T-helper 9 cell (primary cell): ENCODE data around the gene AP5Z1.

Experiments used
- DNase-seq: peaks from one replicate; pipeline ENCODE4 v3.0.0-alpha.2; 2020

The AP5Z1 gene

DNA sequence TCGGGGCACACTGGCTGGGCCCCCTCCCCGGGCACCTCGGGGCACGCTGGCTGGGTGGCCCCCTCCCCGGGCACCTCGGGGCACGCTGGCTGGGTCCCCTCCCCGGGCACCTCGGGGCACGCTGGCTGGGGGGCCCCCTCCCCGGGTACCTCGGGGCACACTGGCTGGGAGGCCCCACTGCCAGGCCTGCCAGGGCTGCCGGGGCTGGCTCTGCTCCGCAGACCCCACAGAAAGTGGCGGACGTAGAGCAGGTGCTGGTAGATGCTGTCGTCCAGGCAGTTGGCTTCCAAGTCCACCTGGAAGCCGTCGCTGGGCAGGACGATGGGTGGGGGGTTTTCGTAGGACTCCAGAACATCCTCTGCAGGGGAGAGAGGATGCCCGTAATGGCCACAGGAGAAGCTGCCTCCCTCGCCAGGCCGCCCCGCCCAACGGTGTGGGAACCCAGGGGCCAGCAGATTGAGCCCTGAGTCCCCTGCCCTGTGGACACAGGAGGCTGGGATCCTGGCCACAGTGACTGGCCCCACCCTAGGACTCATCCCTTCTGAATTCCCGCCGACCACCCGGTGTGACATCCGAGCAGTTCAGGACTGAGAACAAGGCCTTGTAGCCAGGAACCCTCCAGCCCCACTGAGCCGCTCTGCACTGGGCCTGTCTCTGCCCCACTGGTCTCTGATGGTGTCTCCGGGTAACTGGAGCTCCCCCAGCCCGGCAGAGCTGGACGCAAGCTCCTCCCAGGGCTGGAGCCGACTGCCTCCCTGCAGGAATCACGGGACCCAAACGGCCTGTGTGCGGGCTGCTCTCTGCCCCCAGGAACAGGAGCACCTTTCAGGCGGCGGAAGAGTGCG is 28.2 kb downstream of the AP5Z1 start:
- DNase-seq = no peak

DNA sequence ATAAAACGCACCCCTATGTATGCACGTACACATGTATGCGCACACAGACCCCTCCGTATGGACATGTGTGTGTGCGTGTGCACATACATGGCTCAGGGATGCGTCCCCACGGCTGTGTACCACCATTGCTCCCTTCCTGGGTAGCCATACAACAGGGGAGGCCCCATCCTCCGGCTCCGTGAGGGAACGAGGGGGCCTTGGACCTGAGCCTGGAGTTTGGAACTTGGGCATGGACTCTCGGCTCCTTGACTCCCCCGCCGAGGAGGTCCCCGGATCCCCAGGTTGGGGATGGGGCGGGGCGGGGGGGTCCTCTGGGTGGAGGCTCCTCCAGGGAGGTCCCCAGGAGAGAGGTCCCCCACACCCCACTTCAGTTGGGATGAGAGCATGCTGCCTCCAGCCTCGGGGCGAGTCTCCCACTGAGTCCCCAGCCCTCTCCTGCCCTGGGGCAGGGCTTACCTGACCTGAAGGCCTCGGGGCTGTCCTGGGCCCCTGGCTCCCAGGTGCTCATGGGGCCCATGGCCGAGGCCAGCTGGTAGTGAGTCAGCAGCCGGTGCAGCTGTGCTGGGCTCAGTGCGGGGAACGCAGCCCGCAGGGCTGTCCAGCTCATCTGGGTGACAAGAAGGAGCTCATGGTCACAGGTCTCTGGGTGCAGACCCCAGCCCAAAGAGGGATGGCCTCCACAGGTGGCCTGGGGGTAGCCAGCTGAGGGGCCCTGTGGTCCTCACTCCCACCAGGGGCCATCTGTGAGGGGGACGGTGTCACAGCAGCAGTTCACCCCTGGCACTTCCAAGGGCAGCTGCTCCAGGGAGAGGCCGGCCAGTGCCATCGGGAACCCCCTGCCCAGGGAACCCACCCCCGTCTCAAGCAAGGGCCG is 29.9 kb downstream of the AP5Z1 start:
- no peak for DNase-seq

DNA sequence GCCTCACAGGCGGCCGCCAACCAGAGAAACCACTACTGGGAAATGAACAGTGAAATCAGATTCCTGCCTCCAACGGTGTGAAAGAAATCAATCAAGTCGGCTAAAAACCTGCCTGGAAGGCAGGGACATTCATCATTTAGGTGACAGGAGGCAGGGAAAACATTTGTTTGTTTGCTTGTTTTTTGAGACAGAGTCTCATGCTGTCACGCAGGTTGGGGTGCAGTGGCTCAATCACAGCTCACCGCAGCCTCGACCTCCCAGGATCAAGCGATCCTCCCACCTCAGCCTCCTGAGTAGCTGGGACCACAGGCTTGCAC is 30.5 kb downstream of the AP5Z1 start:
- no peak for DNase-seq

DNA sequence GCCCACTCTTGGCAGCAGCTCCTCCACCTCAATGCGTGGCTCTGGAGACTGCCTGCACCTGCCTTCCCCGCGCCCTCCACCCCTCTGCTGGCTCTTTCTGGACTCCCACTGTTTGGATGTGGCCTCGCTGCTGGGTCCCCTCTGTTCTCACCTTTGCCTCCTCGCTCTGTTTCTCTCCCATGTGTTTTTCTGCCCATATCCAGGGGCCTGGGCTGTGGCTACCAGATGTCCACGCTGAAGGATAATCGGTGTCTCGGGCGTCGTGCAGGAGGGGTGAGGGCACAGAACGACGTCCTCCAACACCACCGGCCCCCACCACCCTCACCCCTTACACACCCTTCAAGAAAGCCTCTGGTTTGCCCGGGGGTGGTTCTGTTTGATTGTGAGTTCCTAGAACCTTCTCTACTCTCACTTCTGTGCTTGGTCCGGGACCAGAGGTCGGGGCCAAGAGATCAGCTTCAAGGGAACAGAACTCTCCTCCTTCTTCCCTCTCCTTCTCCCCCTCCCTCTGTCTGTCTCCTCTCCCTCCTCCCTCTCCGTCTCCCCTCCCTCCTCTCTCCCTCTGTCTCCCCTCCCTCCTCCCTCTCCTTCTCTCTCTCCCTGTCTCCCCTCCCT is 31.7 kb downstream of the AP5Z1 start:
- DNase-seq = no peak

DNA sequence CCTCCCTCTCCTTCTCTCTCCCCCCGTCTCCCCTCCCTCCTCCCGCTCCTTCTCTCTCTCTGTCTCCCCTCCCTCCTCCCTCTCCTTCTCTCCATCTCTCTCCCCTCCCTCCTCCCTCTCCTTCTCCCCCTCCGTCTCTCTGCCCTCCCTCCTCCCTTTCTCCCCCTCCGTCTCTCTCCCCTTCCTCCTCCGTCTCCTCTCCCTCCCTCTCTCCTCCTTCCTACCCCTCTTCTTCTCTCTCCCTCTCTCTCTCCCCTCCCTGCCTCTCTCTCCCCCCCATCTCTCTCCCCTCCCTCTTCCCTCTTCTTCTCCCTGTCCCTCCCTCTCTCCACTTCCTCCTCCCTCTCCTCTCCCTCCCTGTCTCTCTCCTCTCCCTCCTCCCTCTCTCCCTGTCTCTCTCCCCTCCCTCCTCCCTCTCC is 32.2 kb downstream of the AP5Z1 start:
- DNase-seq = no peak

DNA sequence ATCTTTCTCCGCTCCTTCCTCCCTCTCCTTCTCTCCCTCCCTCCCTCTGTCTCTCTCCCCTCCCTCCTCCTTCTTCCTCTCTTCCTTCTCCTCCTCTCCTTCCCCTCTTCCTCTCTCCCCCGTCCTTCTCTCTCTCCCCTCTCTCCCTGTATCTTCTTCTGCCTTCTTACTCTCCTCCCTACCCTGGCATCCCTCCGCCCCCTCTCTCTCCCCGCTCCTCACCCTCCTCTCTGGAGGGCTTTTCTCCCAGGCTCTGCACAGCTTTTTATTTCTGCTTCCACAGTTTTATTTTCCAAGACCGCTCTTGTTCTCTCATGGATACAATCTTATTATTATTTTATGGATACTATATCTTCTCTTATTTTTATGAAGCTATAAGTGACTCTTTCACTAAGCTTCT is 32.6 kb downstream of the AP5Z1 start:
- DNase-seq = no peak

DNA sequence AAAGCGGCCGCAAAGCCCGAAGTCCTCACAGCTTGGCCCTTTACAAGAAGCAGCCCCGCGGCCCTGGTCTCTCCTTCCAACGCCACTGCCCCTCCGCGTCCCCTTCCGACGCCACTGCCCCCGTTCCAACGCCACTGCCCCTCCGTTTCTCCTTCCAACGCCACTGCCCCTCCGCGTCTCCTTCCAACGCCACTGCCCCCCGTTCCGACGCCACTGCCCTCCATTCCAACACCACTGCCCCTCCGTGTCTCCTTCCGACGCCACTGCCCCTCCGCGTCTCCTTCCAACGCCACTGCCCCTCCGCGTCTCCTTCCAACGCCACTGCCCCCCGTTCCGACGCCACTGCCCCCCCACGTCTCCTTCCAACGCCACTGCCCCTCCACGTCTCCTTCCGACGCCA is 33.1 kb downstream of the AP5Z1 start:
- DNase-seq = no peak

DNA sequence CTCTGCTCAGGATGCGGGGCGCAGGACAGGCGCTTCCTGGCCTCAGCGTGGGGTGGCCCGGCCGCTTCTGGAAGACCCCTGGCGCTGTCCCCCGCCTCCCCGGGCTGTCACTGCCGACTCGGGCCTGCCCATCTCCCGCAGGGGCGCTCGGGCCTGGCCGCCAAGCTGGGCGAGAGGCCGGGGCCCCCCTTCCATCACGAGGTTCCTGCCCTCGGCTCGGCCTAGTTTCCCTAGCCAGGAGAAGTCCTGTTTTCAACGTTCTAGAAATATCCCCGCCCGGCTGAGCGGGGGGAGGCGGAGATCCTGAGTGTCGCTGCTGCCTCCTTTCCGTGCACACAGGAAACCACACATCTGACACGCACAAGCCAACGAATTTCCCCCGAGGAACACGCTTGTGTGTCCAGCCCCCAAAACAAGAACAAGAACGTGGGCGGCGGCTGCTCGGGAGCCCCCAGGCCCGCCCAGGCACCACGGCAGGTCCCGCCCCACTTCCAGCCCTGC is 33.7 kb downstream of the AP5Z1 start:
- DNase-seq = no peak

DNA sequence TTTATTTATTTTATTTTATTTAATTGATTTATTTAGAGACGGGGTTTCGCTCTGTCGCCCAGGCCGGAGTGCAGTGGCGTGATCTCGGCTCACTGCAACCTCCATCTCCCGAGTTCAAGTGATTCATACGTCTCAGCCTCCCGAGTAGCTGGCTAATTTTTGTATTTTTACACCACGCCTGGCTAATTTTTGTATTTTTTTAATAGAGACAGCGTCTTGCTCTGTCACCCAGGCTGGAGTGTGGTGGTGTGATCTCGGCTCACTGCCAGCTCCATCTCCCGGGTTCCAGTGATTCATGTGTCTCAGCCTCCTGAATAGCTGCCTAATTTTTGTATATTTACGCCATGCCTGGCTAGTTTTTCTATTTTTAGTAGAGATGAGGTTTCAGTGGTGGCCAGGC is 34.2 kb downstream of the AP5Z1 start:
- no peak for DNase-seq

DNA sequence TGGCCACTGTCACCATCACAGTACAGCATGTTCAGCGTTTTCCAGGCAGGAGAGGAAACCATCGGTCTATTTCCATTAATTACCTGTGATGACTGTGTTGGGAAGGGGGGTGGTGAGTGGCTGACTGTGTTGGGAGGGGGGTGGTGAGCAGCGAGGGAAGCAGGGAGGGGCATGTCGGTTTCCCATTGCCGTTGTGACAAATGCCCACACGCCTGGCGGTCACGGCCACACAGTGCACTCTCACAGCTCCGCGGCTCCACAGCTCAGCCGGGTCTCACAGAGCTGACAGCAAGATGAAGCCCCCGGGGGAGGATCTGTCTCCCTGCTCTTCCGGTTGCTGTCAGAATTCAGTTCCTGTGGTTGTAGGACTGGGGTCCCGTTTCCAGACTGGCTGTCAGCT is 39.0 kb downstream of the AP5Z1 start:
- no peak for DNase-seq

DNA sequence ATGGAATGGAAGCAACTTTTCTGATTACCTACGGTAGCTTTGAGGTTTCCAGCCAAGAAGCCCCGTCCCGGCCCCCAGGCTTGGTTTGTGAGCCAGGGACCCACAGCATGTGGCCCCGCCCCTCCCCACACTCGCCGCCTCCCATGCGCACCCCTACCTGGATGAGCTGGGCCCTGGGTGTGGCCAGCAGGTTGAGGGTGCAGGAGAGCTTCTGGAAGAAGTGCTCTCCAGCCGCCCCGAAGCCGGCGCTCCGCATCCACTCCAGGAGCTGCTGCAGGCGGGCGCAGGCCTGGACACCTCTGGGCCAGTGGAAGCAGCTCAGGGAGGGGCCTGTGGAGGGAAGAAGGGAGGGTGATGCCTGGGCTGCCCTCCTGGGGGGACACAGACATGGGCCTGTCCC is 39.7 kb downstream of the AP5Z1 start:
- DNase-seq = no peak

DNA sequence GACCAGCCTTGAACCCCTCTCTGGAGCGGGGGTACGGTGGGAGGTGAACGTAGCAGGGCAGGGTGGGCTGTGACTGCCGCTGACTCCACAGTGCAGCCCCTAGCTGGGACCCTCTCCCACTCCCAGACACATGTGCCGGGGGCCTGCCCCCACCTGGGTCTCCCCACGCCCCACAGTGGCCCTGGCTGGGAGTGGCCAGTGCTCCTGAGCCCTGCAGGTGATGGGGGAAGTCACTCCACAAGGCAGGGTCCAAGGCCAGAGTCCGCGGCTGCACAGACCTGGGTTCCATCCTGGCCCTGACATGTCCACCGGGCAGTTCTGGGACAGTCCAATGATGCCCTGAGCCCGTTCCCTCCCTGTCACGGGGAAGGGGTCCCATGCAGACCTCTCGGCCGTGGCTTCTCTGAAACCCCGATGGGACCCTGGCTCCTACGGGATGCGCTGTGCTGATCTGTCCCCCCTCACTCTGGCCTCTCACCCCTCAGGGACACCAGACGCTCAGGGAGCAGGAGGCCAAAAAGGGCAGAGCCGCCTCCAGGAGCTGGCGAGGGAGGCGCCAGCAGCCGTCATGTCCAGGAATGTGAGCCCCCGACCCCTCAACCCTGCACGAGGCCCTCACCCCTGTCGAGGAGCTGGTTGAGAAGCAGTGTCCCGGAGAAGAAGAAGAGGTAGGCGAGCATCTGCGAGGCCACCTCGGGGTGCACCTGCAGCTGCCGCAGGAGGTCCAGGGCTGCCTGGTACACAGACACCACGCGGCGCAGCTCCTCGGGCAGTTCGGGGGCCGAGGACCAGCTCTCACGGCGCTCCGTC is 40.4 kb downstream of the AP5Z1 start:
- DNase-seq = no peak

DNA sequence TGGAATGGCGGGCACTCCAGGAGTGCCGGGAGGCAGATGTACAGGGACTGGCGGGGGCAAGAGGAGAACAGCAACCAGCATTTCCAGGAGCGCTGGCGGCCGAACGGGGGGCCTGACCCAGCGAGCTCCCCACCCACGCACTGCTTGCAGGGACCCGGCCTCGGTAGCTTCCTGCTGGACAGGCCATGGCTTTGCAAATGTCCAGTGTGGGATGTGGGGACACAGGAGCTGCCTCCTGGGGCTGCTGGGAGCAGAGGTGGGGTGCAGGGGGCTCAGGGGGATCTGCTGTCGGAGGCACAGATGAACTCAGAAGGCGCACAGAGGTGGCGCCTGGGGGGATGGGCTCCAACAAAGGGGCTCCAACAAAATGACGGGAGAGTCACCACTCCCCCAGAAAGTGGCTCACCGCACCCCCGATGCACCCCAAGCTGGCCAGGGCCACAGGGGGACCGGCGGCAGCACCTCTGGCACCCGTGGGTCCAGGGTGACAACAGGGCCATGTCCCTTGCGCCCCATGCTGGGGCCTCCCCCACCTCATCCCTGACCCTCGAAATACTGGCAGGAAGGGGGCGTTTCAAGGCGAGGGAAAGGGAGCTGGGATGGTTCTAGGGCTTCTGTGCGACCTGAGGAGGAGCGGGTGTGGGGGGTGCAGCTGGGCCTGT is 41.1 kb downstream of the AP5Z1 start:
- DNase-seq = no peak

DNA sequence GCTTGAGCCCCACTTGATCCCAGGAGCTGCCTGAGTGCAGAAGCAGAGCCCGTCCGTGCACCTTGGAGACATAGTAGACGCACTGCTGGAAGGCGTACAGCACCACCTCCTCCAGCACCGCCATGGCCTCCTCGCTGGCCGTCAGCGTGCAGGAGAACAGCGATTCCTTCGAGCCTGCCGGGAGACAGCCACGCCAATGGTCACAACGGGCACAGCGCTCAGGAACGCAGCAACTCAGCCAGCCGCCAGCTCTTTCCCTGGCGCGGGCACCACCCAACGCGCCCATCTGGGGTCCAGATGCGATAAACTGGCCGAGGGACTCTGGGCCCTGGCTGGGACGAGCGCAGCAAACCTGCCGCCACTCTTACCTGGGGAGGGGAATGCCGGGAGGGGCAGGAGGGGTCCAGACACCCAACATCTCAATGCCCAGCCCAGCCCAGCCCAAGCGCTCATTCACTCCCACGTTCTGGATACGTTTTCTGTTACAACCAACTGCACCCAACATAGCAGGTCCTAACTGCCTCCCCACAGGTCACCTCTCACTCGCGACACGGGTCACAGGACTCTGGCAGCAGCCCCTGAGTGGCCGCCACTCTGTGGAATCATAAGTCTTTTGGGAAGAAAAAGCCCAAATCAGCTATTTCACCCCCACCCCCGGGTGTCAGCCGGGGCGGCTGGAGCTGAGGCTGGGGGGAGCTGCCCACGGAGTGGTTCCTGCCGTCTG is 41.9 kb downstream of the AP5Z1 start:
- no peak for DNase-seq

DNA sequence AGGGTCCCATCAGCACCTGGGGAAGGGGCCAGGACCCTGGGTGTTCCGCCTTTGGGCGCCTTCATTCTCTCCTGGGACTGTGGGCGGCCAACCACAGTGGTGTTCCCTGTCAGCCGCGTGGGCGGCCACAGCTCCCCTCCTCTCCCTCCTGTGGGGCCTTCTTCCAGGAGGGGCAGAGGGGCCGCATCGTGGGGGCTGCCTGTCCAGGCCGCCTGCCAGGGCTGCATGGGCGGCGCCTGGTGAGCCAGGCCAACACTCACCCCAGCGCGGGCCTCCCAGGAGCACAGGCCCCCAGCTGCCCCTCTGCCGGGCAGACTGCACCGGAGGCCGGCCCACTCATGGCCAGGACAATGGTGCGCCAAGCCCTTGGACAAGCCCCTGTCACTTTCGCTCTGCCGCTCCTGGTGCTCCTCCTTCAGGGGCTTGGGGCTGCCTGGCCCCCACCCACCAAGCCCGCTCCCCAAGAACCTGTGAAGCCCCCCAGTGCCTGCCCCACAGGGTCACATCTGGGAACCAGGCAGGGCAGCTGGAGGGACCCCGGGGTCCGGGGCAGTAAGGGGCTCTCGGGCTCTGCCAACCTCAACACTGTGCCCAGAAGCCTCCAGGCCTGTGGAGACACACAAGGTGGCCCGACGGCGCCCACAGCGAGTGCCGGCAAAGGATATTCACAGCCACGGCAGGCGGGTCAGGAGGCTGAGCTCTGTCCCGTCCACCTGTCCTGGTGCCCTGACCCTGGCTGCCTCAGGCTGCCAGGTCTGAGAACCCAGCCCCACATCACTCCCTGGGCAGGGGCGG is 42.8 kb downstream of the AP5Z1 start:
- no peak for DNase-seq

DNA sequence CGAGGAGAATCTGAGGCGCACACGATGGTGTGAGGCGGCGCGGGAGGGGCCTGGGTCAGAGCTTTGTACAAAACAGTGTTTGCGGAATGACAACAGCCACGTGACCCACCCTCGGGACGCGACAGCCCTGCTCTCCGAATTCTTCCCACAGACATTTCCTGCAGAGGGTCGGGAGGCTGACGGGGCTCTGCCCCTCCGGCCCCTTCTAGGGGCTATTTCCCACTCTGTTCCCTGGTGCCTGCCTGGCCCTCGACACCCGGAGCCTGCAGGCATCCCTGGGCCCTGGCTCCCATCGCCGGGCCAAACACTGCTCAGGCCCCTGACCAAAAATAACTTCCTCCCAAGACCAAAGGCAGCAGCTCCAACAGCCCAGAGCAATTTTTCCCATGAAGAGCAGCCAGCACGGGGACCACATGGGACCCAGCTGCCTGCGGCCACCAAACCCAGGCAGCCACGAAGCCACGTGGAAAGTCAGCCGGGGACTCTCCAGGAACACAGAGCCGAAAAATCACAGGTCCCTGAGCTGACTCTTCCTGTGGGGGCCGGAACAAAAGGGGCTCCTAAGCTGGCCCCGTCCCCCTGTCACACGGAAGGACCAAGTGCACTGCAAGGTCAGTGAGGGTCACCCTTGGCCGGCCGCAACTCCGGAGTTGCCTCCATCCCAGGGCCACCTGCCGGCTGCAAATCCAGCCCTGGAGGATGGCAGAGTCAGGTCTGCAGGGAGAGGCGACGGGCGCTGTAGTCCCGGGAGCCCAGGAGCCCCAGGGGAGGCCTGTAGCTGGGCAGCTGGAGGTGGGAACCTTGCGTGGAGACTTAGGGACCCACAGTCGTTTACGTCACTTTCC is 44.4 kb downstream of the AP5Z1 start:
- DNase-seq = no peak

DNA sequence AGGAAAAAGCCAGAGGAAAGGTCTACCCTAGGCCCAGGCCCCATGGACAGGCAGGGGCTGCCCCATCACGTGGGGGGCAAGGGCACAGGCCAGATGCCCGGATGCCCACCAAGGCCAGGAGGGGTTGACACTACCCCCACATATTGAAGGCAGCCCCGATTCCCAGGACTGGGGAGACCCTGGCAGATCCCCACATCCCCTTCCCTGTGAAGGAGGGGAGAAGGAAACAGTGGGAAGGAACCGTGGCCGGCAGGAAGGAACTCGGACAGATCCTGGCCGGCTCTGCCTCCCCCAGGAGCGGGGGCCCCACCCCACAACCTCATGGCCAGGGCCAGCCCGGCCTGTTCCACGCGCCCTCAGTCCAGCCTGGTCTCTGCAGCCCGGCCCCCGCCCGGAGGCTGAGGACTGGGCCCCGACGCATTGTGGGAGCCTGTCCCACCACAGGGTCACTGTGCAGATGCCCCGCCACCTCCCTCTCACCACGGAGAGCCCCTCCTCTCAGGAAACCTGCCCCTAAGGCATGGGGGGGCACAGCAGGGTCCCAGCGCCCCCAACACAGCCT is 45.1 kb downstream of the AP5Z1 start:
- DNase-seq = no peak

DNA sequence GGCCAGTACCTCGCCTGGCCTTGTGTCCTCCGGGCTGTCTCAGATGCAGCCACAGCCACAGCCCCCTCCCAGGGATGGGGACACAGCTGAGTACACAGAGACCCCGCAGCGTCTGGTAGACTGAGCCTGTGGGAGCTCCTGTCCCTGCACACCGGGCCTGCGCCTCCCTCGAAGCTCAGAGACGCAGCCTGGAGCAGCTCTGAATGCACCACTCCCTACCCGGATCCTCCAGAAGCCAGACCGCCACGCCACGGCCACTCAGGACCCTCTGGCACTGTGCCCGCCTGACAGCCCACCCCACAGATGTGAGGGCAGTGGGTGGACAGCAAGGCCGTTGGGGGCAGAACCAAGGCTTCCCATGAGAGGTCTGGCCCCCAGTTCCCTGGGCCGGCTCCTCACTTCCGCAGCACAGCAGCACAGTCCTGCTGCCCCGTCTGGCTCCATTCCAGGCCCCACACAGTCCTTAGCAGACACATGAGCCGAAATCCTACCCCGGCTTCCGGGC is 45.6 kb downstream of the AP5Z1 start:
- no peak for DNase-seq

DNA sequence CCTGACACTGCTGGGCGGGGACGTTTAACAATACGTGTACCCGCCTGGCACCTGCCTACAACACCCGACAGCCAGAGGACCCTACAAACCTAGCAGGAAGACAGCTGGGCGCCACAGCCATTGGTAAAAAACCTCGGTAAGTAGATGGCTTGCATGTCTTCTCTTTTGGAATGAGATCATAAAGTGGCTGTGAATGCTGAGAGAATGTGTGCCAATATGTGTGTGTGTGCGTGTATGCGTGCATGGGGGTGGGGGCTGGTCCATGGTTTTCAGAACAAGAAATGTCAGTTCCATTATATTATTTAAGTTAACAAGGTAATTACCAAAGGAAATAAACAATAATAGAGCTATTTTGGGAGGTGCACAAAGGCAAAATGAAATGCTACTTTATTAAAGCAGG is 47.3 kb downstream of the AP5Z1 start:
- DNase-seq = no peak
